ENCODE measurements around the gene TMEM59L.
"Not testable (repeated sequence)": the region's sequence is repeated elsewhere in the genome, so short reads cannot be mapped to it uniquely, and the experiment has no call there.

TMEM59L gene

GRCh38 chr19:18590273-18591272 is 22.1 kb upstream of the TMEM59L start:
- Histone ChIP-seq H3K36me3 (ENCODE audit: control insufficient read depth, insufficient read depth, low read length) (no peaks in the 10 kb centered on the region), H3K9me3 (ENCODE audit: control insufficient read depth, low read length) (no peaks in the 10 kb centered on the region), H3K4me1 (peaks cover 5% of the 10 kb centered on the region), H3K4me2 (ENCODE audit: low read length) (no peak overlapping the region), H3K9ac (no peak overlapping the region), H3K27me3 (ENCODE audit: control insufficient read depth, insufficient read depth, low read length) (no peaks in the 10 kb centered on the region), H3K79me2 (no peaks in the 10 kb centered on the region), H3K4me3 (ENCODE audit: low read depth, low read length) (no peak overlapping the region), H3K27ac (no peak overlapping the region), H2AFZ (no peak overlapping the region)
- TF ChIP-seq CTCF (IDR thresholded peaks at IDR 0.05) = no peak

GRCh38 chr19:18591735-18592385 is 20.8 kb upstream of the TMEM59L start:
- H3K4me2 ChIP-seq (ENCODE audit: low read length) = no peak overlapping the region
- no peak for TF ChIP-seq CTCF (IDR thresholded peaks at IDR 0.05)
- no peaks in the 10 kb centered on the region for H3K79me2 ChIP-seq
- H2AFZ ChIP-seq = no peak overlapping the region
- no peaks in the 10 kb centered on the region for H3K36me3 ChIP-seq (ENCODE audit: control insufficient read depth, insufficient read depth, low read length)
- no peak overlapping the region for H3K4me3 ChIP-seq (ENCODE audit: low read depth, low read length)
- no peaks in the 10 kb centered on the region for H3K9me3 ChIP-seq (ENCODE audit: control insufficient read depth, low read length)
- H3K27me3 ChIP-seq (ENCODE audit: control insufficient read depth, insufficient read depth, low read length) = no peaks in the 10 kb centered on the region
- no peak overlapping the region for H3K27ac ChIP-seq
- no peak overlapping the region for H3K9ac ChIP-seq
- peaks cover 5% of the 10 kb centered on the region for H3K4me1 ChIP-seq

- not testable (repeated sequence) for H3K27ac ChIP-seq; H3K27me3 ChIP-seq (ENCODE audit: control insufficient read depth, insufficient read depth, low read length); H3K4me1 ChIP-seq; H3K4me2 ChIP-seq (ENCODE audit: low read length); H3K79me2 ChIP-seq; H3K9ac ChIP-seq; H3K36me3 ChIP-seq (ENCODE audit: control insufficient read depth, insufficient read depth, low read length); H3K4me3 ChIP-seq (ENCODE audit: low read depth, low read length); H3K9me3 ChIP-seq (ENCODE audit: control insufficient read depth, low read length); H2AFZ ChIP-seq
Measured at GRCh38 chr19:18592732-18593131, 19.9 kb upstream of the TMEM59L start.

- no peaks in the 10 kb centered on the region for H3K27me3 ChIP-seq (ENCODE audit: control insufficient read depth, insufficient read depth, low read length)
- no peaks in the 10 kb centered on the region for H3K79me2 ChIP-seq
- H3K4me1 ChIP-seq = peaks cover 5% of the 10 kb centered on the region
- no peak for TF ChIP-seq CTCF (IDR thresholded peaks at IDR 0.05)
- no peak overlapping the region for H2AFZ ChIP-seq
- H3K36me3 ChIP-seq (ENCODE audit: control insufficient read depth, insufficient read depth, low read length) = no peaks in the 10 kb centered on the region
- no peak overlapping the region for H3K4me2 ChIP-seq (ENCODE audit: low read length)
- H3K4me3 ChIP-seq (ENCODE audit: low read depth, low read length) = no peak overlapping the region
- H3K27ac ChIP-seq = no peak overlapping the region
- H3K9me3 ChIP-seq (ENCODE audit: control insufficient read depth, low read length) = no peaks in the 10 kb centered on the region
- H3K9ac ChIP-seq = no peak overlapping the region
Measured at GRCh38 chr19:18593367-18594095, 19.1 kb upstream of the TMEM59L start.

Data from parathyroid adenoma (tissue), 2 donors.